Spleen (tissue), 11 donors: ENCODE data around the gene CNTNAP2. TPM values are rescaled to one million over a fixed set of nuclear protein-coding genes. Genes with fewer than 3 reads are reported as not detected.
"Not testable (repeated sequence)": the region's sequence is repeated elsewhere in the genome, so short reads cannot be mapped to it uniquely, and the experiment has no call there.

Experiments used
- DNase-seq: peaks from one replicate; pipeline ENCODE4 v3.0.0-alpha.2; 2020
- H3K27ac ChIP-seq, 8 donors: fragments of 200-600 bp; sonication (generic) in 7 of 8; 1 replicate in 4 of 8; 2 replicates in 4 of 8; pipeline versions ENCODE4 v1.5.0 to v1.8.0; 2016 to 2021; ENCODE audit warnings: inconsistent platforms in 4 of 8, mild to moderate bottlenecking in 4 of 8, moderate library complexity in 1 of 8
- H3K27me3 ChIP-seq, 7 donors: fragments of 200-600 bp; sonication (generic) in 6 of 7; replicated peaks in 1 of 7; 1 replicate in 4 of 7; 2 replicates in 3 of 7; pipeline versions ENCODE4 v1.5.0 to v1.8.0; 2016 to 2021; ENCODE audit warnings: inconsistent platforms in 3 of 7, mild to moderate bottlenecking in 1 of 7
- H3K36me3 ChIP-seq, 6 donors: fragments of 200-600 bp; sonication (generic) in 5 of 6; 1 replicate in 4 of 6; 2 replicates in 2 of 6; pipeline versions ENCODE4 v1.5.0 to v1.8.0; 2016 to 2021; ENCODE audit warnings: inconsistent platforms in 2 of 6
- H3K4me1 ChIP-seq, 6 donors: fragments of 200-600 bp; sonication (generic) in 5 of 6; 1 replicate in 3 of 6; 2 replicates in 3 of 6; pipeline versions ENCODE4 v1.5.0 to v1.8.0; 2016 to 2021; ENCODE audit warnings: inconsistent platforms in 3 of 6
- H3K4me3 ChIP-seq, 8 donors: fragments of 200-600 bp; sonication (generic) in 7 of 8; 1 replicate in 4 of 8; 2 replicates in 4 of 8; pipeline versions ENCODE4 v1.5.0 to v1.8.0; 2016 to 2021; ENCODE audit warnings: inconsistent platforms in 4 of 8, mild to moderate bottlenecking in 4 of 8, moderate library complexity in 2 of 8
- H3K9me3 ChIP-seq, 8 donors: fragments of 200-600 bp; sonication (generic) in 7 of 8; 1 replicate in 4 of 8; 2 replicates in 4 of 8; pipeline versions ENCODE4 v1.5.0 to v1.8.0; 2016 to 2021; ENCODE audit warnings: inconsistent platforms in 4 of 8
- POLR2A ChIP-seq, 3 donors: fragments of 450-650 bp; IDR thresholded peaks; one replicate each; pipeline ENCODE4 v1.5.1; 2017; ENCODE audit warnings: antibody characterized with exemption in 3 of 3, mild to moderate bottlenecking in 1 of 3
- POLR2AphosphoS5 ChIP-seq, 3 donors: sonication (generic); formaldehyde crosslinking; IDR thresholded peaks; one replicate each; pipeline ENCODE4 v1.5.1; 2017; ENCODE audit warnings: antibody characterized with exemption in 3 of 3
- WGBS, 5 donors: extraction: QIAGEN DNeasy Blood & Tissue Kit in 3 of 5; methylation state at CpG; one replicate each; pipeline versions ENCODE4 v1.1.5 to v1.1.7; 2013 to 2018; 5-methylcytosine and 5-hydroxymethylcytosine counted together
- intact Hi-C: fragments of 100-400 bp; cut with DNase I; formaldehyde crosslinking; loops from one replicate; pipeline ENCODE4 v1.15.0; 2023; ENCODE audit warnings: low total_unique reads
- polyA plus RNA-seq, 3 donors: library from polyadenylated mRNA; stranded (reverse); fragments of 200-250 nt; gene quantifications; one replicate each; pipeline ENCODE4 v1.2.1, GENCODE V29; 2013
- total RNA-seq, 7 donors: library from RNA; depleted of rRNA in 3 of 7; stranded (reverse); fragments of >200 nt in 3 of 7; fragmentation: NEBNext Ultra II Directional in 4 of 7; extraction: Animal tissue kit (Norgen Biotek cat#: 25700) in 4 of 7; gene quantifications; one replicate each; pipeline versions ENCODE4 v1.1.0 to v1.2.1, GENCODE V29; 2016 to 2021
- TF ChIP-seq, protein P1 (sequence below), 11 experiments: fragments of 200-600 bp in 7 of 11; fragments of 450-650 bp in 4 of 11; sonication (generic) in 4 of 11; IDR thresholded peaks in 8 of 11; conservative IDR thresholded peaks in 3 of 11; 1 replicate in 7 of 11; 2 replicates in 4 of 11; pipeline versions ENCODE4 v1.4.0 to v1.8.0; 2016 to 2021; ENCODE audit warnings: antibody characterized with exemption in 11 of 11, inconsistent platforms in 4 of 11, mild to moderate bottlenecking in 1 of 11
- donor health status: healthy with polysubstance abuse.
- donor health status: DM: no; HTN: no; CAD: no; lungs with moderate emphysema.
- donor health status: DM: no; HTN: no; CAD: no.
- donor health status: Bipolar disorder and iron deficiency.
- donor health status: healthy.
- donor health status: DM: no; HTN: no; CAD: no.
- donor health status: DM: yes; HTN: yes; CAD: no.

Gene CNTNAP2
- total and polyA plus RNA-seq, 10 donors, result 0.13 to 2.0 (median 0.82) TPM

- no peaks in the 10 kb centered on the region for H3K36me3 ChIP-seq
- no peak for DNase-seq
- H3K4me3 ChIP-seq, result no peak overlapping the region
- H3K27me3 ChIP-seq, result no peaks in the 10 kb centered on the region
- H3K4me1 ChIP-seq, result no peaks in the 10 kb centered on the region
- TF ChIP-seq POLR2A (IDR thresholded peaks at IDR 0.05) (no peak), POLR2AphosphoS5 (IDR thresholded peaks at IDR 0.05) (no peak)
- TF ChIP-seq, protein P1, sequence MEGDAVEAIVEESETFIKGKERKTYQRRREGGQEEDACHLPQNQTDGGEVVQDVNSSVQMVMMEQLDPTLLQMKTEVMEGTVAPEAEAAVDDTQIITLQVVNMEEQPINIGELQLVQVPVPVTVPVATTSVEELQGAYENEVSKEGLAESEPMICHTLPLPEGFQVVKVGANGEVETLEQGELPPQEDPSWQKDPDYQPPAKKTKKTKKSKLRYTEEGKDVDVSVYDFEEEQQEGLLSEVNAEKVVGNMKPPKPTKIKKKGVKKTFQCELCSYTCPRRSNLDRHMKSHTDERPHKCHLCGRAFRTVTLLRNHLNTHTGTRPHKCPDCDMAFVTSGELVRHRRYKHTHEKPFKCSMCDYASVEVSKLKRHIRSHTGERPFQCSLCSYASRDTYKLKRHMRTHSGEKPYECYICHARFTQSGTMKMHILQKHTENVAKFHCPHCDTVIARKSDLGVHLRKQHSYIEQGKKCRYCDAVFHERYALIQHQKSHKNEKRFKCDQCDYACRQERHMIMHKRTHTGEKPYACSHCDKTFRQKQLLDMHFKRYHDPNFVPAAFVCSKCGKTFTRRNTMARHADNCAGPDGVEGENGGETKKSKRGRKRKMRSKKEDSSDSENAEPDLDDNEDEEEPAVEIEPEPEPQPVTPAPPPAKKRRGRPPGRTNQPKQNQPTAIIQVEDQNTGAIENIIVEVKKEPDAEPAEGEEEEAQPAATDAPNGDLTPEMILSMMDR (IDR thresholded peaks at IDR 0.05 in 8 of 11, conservative IDR thresholded peaks at IDR 0.05 in 3 of 11), result no peak
- intact Hi-C loops, result no loop called here
- no peak overlapping the region for H3K27ac ChIP-seq
- WGBS, 5 donors, result 78 to 90% (median 85%) methylated on average over 8 of the region's 8 CpGs
- peaks cover 0 to 22% (median 5%) of the 10 kb centered on the region in 8 donors for H3K9me3 ChIP-seq
These were observed 786.1 kb downstream of the CNTNAP2 start for GRCh38 chr7:146902728-146903127.

DNA sequence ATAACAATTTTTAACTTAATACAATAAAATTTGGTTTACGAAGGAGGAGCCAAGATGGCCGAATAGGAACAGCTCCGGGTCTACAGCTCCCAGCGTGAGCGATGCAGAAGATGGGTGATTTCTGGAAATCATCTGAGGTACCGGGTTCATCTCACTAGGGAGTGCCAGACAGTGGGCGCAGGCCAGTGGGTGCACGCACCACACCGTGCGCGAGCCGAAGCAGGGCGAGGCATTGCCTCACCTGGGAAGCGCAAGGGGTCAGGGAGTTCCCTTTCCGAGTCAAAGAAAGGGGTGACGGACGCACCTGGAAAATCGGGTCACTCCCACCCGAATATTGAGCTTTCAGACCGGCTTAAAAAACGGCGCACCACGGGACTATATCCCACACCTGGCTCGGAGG, 789.1 kb downstream of the CNTNAP2 start:
- H3K9me3 ChIP-seq, result peaks cover 0 to 22% (median 5%) of the 10 kb centered on the region in 8 donors
- DNase-seq, H3K27me3 ChIP-seq, intact Hi-C loops, H3K4me1 ChIP-seq, H3K36me3 ChIP-seq, H3K27ac ChIP-seq, H3K4me3 ChIP-seq: not testable (repeated sequence)
- 94 to 97% (median 95%) methylated on average over 22 to 24 of the region's 24 CpGs for WGBS, 5 donors

GRCh38 chr7:146922782-146923181, 806.2 kb downstream of the CNTNAP2 start:
- no peak for TF ChIP-seq POLR2AphosphoS5 (IDR thresholded peaks at IDR 0.05)
- TF ChIP-seq POLR2A (IDR thresholded peaks at IDR 0.05), result no peak
- TF ChIP-seq, protein P1 (IDR thresholded peaks at IDR 0.05 in 8 of 11, conservative IDR thresholded peaks at IDR 0.05 in 3 of 11), result no peak
- 62 to 81% (median 76%) methylated on average over 2 of the region's 2 CpGs for WGBS, 5 donors
- intact Hi-C loops, result no loop called here
- H3K27me3 ChIP-seq, result no peaks in the 10 kb centered on the region
- H3K27ac ChIP-seq, result no peak overlapping the region
- H3K9me3 ChIP-seq, result peaks cover 0 to 15% (median 8%) of the 10 kb centered on the region in 8 donors
- no peaks in the 10 kb centered on the region for H3K36me3 ChIP-seq
- no peak overlapping the region for H3K4me3 ChIP-seq
- no peaks in the 10 kb centered on the region for H3K4me1 ChIP-seq
- DNase-seq, result no peak

GRCh38 chr7:146926841-146927240, 810.2 kb downstream of the CNTNAP2 start:
- no peak for DNase-seq
- Histone ChIP-seq H3K27ac (no peak overlapping the region), H3K4me3 (no peak overlapping the region), H3K9me3 (peaks cover 0 to 5% (median 0%) of the 10 kb centered on the region in 8 donors), H3K27me3 (no peaks in the 10 kb centered on the region), H3K36me3 (no peaks in the 10 kb centered on the region), H3K4me1 (no peaks in the 10 kb centered on the region)
- 39 to 61% (median 56%) methylated on average over 2 of the region's 2 CpGs for WGBS, 5 donors
- intact Hi-C loops, result no loop called here
- TF ChIP-seq, protein P1 (IDR thresholded peaks at IDR 0.05 in 8 of 11, conservative IDR thresholded peaks at IDR 0.05 in 3 of 11), result no peak
- TF ChIP-seq POLR2AphosphoS5 (IDR thresholded peaks at IDR 0.05), result no peak
- TF ChIP-seq POLR2A (IDR thresholded peaks at IDR 0.05), result no peak

- Histone ChIP-seq H3K36me3 (no peaks in the 10 kb centered on the region), H3K9me3 (peaks cover 0 to 19% (median 8%) of the 10 kb centered on the region in 8 donors), H3K27ac (no peak overlapping the region), H3K27me3 (no peaks in the 10 kb centered on the region), H3K4me3 (no peak overlapping the region), H3K4me1 (no peaks in the 10 kb centered on the region)
- WGBS, 5 donors, result 25 to 45% (median 31%) methylated on average over 1 of the region's 1 CpG
- TF ChIP-seq, protein P1 (IDR thresholded peaks at IDR 0.05 in 8 of 11, conservative IDR thresholded peaks at IDR 0.05 in 3 of 11), result no peak
- TF ChIP-seq POLR2AphosphoS5 (IDR thresholded peaks at IDR 0.05) (no peak), POLR2A (IDR thresholded peaks at IDR 0.05) (no peak)
- intact Hi-C loops, result no loop called here
- no peak for DNase-seq
These were observed 821.2 kb downstream of the CNTNAP2 start for GRCh38 chr7:146937836-146938235.
